Measurements from ENCODE around the gene PDK3. TPM values are rescaled to one million over a fixed set of nuclear protein-coding genes. Genes with fewer than 3 reads are reported as not detected.

PDK3 gene
- polyA plus RNA-seq, 6 donors from 2014 or later = 25.9 to 30.8 (median 29.6) TPM

GRCh38 chrX:24525455-24525854, 60.4 kb downstream of the PDK3 start:
- DNase-seq (no peak), ATAC-seq (ENCODE audit: low read depth in 2 of 2) (no peak)
- no peaks in the 10 kb centered on the region for H3K27me3 Mint-ChIP-seq
- peaks cover 0 to 4% of the 10 kb centered on the region in 2 donors for H3K36me3 Mint-ChIP-seq
- H3K27ac Mint-ChIP-seq = no peak overlapping the region
- H3K4me1 Mint-ChIP-seq = no peaks in the 10 kb centered on the region
- no peak overlapping the region for H3K4me3 Mint-ChIP-seq
- H3K9me3 Mint-ChIP-seq = peaks cover 0 to 2% (median 0%) of the 10 kb centered on the region in 7 donors

GRCh38 chrX:24526616-24527015, 61.5 kb downstream of the PDK3 start:
- no peak overlapping the region for H3K4me3 Mint-ChIP-seq
- H3K4me1 Mint-ChIP-seq = no peaks in the 10 kb centered on the region
- peaks cover 0 to 2% (median 0%) of the 10 kb centered on the region in 7 donors for H3K9me3 Mint-ChIP-seq
- no peaks in the 10 kb centered on the region for H3K27me3 Mint-ChIP-seq
- no peak for ATAC-seq (ENCODE audit: low read depth in 2 of 2)
- H3K27ac Mint-ChIP-seq = no peak overlapping the region
- no peak for DNase-seq
- H3K36me3 Mint-ChIP-seq = peaks cover 0 to 4% of the 10 kb centered on the region in 2 donors

- Mint-ChIP-seq H3K4me3 (no peak overlapping the region), H3K36me3 (peaks cover 0 to 4% of the 10 kb centered on the region in 2 donors), H3K27me3 (no peaks in the 10 kb centered on the region), H3K27ac (peak overlapping the region in 1 of 6 donors; percentile 19), H3K4me1 (no peaks in the 10 kb centered on the region), H3K9me3 (no peaks in the 10 kb centered on the region)
- ATAC-seq (ENCODE audit: low read depth in 2 of 2) (no peak), DNase-seq (no peak)
These were observed 63.5 kb downstream of the PDK3 start for GRCh38 chrX:24528605-24529004.

- Mint-ChIP-seq H3K4me1 (no peaks in the 10 kb centered on the region), H3K4me3 (no peak overlapping the region), H3K36me3 (peaks cover 10 to 16% of the 10 kb centered on the region in 2 donors), H3K9me3 (peaks cover 0 to 2% (median 0%) of the 10 kb centered on the region in 7 donors), H3K27ac (no peak overlapping the region), H3K27me3 (no peaks in the 10 kb centered on the region)
- DNase-seq = no peak
- no peak for ATAC-seq (ENCODE audit: low read depth in 2 of 2)
These were observed 71.5 kb downstream of the PDK3 start for GRCh38 chrX:24536551-24536950.

- no peaks in the 10 kb centered on the region for H3K27me3 Mint-ChIP-seq
- H3K9me3 Mint-ChIP-seq = peaks cover 0 to 2% (median 0%) of the 10 kb centered on the region in 7 donors
- peaks cover 0 to 3% (median 0%) of the 10 kb centered on the region in 3 donors for H3K4me1 Mint-ChIP-seq
- H3K27ac Mint-ChIP-seq = no peak overlapping the region
- peaks cover 3 to 20% of the 10 kb centered on the region in 2 donors for H3K36me3 Mint-ChIP-seq
- no peak overlapping the region for H3K4me3 Mint-ChIP-seq
- ATAC-seq (ENCODE audit: low read depth in 2 of 2) (no peak), DNase-seq (no peak)
These were observed 77.7 kb downstream of the PDK3 start for GRCh38 chrX:24542756-24543155.

GRCh38 chrX:24547961-24548360, 82.9 kb downstream of the PDK3 start:
- Mint-ChIP-seq H3K4me1 (peaks cover 0 to 3% (median 0%) of the 10 kb centered on the region in 3 donors), H3K27me3 (no peaks in the 10 kb centered on the region), H3K27ac (no peak overlapping the region), H3K36me3 (peaks cover 0 to 12% of the 10 kb centered on the region in 2 donors), H3K4me3 (no peak overlapping the region), H3K9me3 (peaks cover 0 to 2% (median 0%) of the 10 kb centered on the region in 7 donors)
- ATAC-seq (ENCODE audit: low read depth in 2 of 2) (no peak), DNase-seq (no peak)

- no peak for DNase-seq
- no peaks in the 10 kb centered on the region for H3K27me3 Mint-ChIP-seq
- H3K36me3 Mint-ChIP-seq = no peaks in the 10 kb centered on the region
- no peaks in the 10 kb centered on the region for H3K4me1 Mint-ChIP-seq
- no peaks in the 10 kb centered on the region for H3K9me3 Mint-ChIP-seq
- no peak for ATAC-seq (ENCODE audit: low read depth in 2 of 2)
- H3K4me3 Mint-ChIP-seq = no peak overlapping the region
- H3K27ac Mint-ChIP-seq = no peak overlapping the region
These were observed 85.1 kb downstream of the PDK3 start for GRCh38 chrX:24550166-24550565.

GRCh38 chrX:24553011-24553410, 87.9 kb downstream of the PDK3 start:
- no peak overlapping the region for H3K4me3 Mint-ChIP-seq
- no peaks in the 10 kb centered on the region for H3K9me3 Mint-ChIP-seq
- ATAC-seq (ENCODE audit: low read depth in 2 of 2) (no peak), DNase-seq (no peak)
- no peaks in the 10 kb centered on the region for H3K4me1 Mint-ChIP-seq
- H3K27ac Mint-ChIP-seq = no peak overlapping the region
- H3K36me3 Mint-ChIP-seq = no peaks in the 10 kb centered on the region
- no peaks in the 10 kb centered on the region for H3K27me3 Mint-ChIP-seq

- DNase-seq (no peak), ATAC-seq (ENCODE audit: low read depth in 2 of 2) (no peak)
- peaks cover 0 to 4% (median 0%) of the 10 kb centered on the region in 7 donors for H3K9me3 Mint-ChIP-seq
- H3K4me1 Mint-ChIP-seq = no peaks in the 10 kb centered on the region
- peaks cover 0 to 9% (median 6%) of the 10 kb centered on the region in 3 donors for H3K27me3 Mint-ChIP-seq
- H3K27ac Mint-ChIP-seq = no peak overlapping the region
- H3K4me3 Mint-ChIP-seq = no peak overlapping the region
- no peaks in the 10 kb centered on the region for H3K36me3 Mint-ChIP-seq
These were observed 96.0 kb downstream of the PDK3 start for GRCh38 chrX:24561121-24561520.

GRCh38 chrX:24563291-24564010, 98.4 kb downstream of the PDK3 start:
- no peak for DNase-seq
- Mint-ChIP-seq H3K27me3 (peaks cover 0 to 9% (median 6%) of the 10 kb centered on the region in 3 donors), H3K36me3 (no peaks in the 10 kb centered on the region), H3K9me3 (peaks cover 0 to 4% (median 0%) of the 10 kb centered on the region in 7 donors), H3K27ac (peak overlapping the region in 1 of 6 donors; percentile 82), H3K4me3 (no peak overlapping the region), H3K4me1 (no peaks in the 10 kb centered on the region)
- no peak for ATAC-seq (ENCODE audit: low read depth in 2 of 2)

- no peaks in the 10 kb centered on the region for H3K4me1 Mint-ChIP-seq
These were observed 101.2 kb downstream of the PDK3 start for GRCh38 chrX:24566240-24566639.

GRCh38 chrX:24567169-24567568, 102.1 kb downstream of the PDK3 start:
- ATAC-seq (ENCODE audit: low read depth in 2 of 2) (no peak), DNase-seq (no peak)
- Mint-ChIP-seq H3K27ac (no peak overlapping the region), H3K4me3 (no peak overlapping the region), H3K4me1 (no peaks in the 10 kb centered on the region), H3K27me3 (peaks cover 0 to 9% (median 6%) of the 10 kb centered on the region in 3 donors), H3K36me3 (no peaks in the 10 kb centered on the region), H3K9me3 (peaks cover 0 to 8% (median 0%) of the 10 kb centered on the region in 7 donors)

More at GRCh38 chrX:24566240-24566639, 101.2 kb downstream of the PDK3 start:
- H3K4me3 Mint-ChIP-seq = no peak overlapping the region
- H3K27me3 Mint-ChIP-seq = peaks cover 0 to 9% (median 6%) of the 10 kb centered on the region in 3 donors
- peaks cover 0 to 8% (median 0%) of the 10 kb centered on the region in 7 donors for H3K9me3 Mint-ChIP-seq
- H3K36me3 Mint-ChIP-seq = no peaks in the 10 kb centered on the region
- H3K27ac Mint-ChIP-seq = no peak overlapping the region
- no peak for DNase-seq
- no peak for ATAC-seq (ENCODE audit: low read depth in 2 of 2)

- H3K9me3 Mint-ChIP-seq = peaks cover 0 to under 1% (median 0%) of the 10 kb centered on the region in 7 donors
- no peak overlapping the region for H3K27ac Mint-ChIP-seq
- H3K27me3 Mint-ChIP-seq = peaks cover 0 to 8% (median 0%) of the 10 kb centered on the region in 3 donors
- no peak for ATAC-seq (ENCODE audit: low read depth in 2 of 2)
- H3K36me3 Mint-ChIP-seq = no peaks in the 10 kb centered on the region
- no peak overlapping the region for H3K4me3 Mint-ChIP-seq
- no peaks in the 10 kb centered on the region for H3K4me1 Mint-ChIP-seq
- no peak for DNase-seq
These were observed 109.7 kb downstream of the PDK3 start for GRCh38 chrX:24574743-24575142.

GRCh38 chrX:24575496-24575895, 110.4 kb downstream of the PDK3 start:
- DNase-seq = no peak
- no peak overlapping the region for H3K27ac Mint-ChIP-seq
- ATAC-seq (ENCODE audit: low read depth in 2 of 2) = no peak
- no peaks in the 10 kb centered on the region for H3K36me3 Mint-ChIP-seq
- no peaks in the 10 kb centered on the region for H3K4me1 Mint-ChIP-seq
- H3K9me3 Mint-ChIP-seq = no peaks in the 10 kb centered on the region
- peaks cover 0 to 8% (median 0%) of the 10 kb centered on the region in 3 donors for H3K27me3 Mint-ChIP-seq
- H3K4me3 Mint-ChIP-seq = no peak overlapping the region

All from naive B cell (primary cell).